22Rv1 (cell line): ENCODE results near the gene HAPSTR1.
A peak's percentile ranks its signal among the peaks of the same experiment; 100 is the strongest.

Experiments
- H3K27ac ChIP-seq: fragments of 450-650 bp; 2 replicates; pipeline ENCODE4 v1.5.1; 2017
- ZFX ChIP-seq: fragments of 450-650 bp; IDR thresholded peaks from 2 replicates; pipeline ENCODE4 v1.6.1; 2017; ENCODE audit warnings: antibody characterized with exemption, borderline replicate concordance
- TF ChIP-seq, protein P1 (sequence below): fragments of 450-650 bp; IDR thresholded peaks from 2 replicates; pipeline ENCODE4 v1.5.1; 2017; ENCODE audit warnings: mild to moderate bottlenecking

HAPSTR1 gene

DNA sequence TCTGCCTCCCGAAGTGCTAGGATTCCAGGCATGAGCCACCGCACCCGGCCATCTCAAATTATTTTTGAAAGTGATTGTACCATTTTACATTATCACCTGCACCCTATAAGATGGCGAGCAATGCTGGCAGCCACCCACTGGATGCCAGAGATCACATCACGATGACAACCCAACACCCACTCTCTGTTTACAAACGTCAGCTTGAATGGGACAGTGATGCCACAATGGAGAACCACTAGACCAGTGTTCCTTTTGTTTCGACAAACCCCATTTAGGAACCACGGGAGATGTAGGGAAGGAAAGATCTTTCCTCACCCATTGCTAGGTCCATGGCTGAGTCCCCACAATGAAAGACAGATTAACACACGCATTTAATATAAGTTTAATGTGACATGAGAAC lies 20.1 kb upstream of the HAPSTR1 start:
- no peak overlapping the region for H3K27ac ChIP-seq
- TF ChIP-seq, protein P1, sequence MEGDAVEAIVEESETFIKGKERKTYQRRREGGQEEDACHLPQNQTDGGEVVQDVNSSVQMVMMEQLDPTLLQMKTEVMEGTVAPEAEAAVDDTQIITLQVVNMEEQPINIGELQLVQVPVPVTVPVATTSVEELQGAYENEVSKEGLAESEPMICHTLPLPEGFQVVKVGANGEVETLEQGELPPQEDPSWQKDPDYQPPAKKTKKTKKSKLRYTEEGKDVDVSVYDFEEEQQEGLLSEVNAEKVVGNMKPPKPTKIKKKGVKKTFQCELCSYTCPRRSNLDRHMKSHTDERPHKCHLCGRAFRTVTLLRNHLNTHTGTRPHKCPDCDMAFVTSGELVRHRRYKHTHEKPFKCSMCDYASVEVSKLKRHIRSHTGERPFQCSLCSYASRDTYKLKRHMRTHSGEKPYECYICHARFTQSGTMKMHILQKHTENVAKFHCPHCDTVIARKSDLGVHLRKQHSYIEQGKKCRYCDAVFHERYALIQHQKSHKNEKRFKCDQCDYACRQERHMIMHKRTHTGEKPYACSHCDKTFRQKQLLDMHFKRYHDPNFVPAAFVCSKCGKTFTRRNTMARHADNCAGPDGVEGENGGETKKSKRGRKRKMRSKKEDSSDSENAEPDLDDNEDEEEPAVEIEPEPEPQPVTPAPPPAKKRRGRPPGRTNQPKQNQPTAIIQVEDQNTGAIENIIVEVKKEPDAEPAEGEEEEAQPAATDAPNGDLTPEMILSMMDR = no peak
- no peak for TF ChIP-seq ZFX

DNA sequence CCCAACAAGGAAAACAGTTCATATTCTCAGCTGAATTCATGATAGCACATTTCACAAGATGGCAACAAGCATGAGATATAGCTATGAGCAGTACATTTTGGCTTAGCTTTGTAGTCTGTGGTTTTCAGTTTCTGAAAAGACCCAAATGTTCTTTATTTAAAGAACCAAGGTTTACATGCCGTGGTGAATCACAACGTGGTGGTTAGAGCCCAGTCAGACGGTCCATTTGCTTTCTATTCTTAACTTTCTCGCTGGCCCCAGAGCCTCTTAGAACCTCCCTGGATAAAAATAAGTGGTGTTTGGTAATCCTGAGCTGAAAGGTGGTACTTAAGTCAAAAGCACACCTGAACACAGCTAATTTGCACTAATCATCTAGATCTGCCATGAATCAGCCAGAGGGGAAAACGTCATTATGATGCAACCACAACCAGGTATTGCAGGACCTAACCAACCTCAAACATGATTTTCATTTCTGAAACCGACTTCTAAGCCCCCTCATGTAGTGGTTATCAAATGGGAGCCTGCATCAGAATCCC lies 18.6 kb upstream of the HAPSTR1 start:
- H3K27ac ChIP-seq = no peak overlapping the region
- TF ChIP-seq ZFX = no peak
- TF ChIP-seq, protein P1 = no peak

DNA sequence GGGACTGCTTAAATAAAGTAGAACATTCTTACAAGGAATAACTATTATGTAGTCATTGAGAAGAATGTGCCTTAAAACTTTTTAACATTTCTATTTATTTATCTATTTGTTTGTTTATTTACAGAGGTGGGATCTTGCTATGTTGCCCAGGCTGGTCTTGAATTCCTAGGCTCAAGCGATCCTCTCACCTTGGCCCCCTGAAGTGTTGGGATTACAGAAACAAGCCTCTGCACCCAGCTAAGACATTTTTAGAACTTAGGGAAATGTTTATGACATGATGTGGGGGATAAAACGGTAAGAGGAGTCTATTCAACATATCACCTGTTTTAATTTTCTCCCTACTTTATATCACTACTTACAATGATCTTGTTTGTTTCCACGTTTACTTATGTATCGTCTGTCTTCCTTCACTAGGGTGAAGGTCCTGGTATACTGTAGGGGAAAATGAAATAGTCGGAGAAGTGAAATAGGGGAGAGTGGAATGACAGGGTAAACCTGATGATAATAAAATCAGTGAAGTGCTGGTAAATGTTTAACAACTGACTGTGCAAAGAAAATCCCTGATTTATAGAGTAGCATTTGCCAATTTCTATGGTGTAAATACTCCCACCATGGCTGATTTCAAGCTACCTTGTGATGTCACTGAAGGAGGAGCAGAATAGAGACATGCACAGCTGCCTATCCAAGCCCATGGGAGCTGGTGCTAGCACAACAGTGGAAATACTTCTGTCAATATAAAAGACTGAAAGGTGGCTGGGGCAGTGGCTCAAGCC lies 16.0 kb upstream of the HAPSTR1 start:
- no peak for TF ChIP-seq ZFX
- TF ChIP-seq, protein P1 = no peak
- no peak overlapping the region for H3K27ac ChIP-seq

DNA sequence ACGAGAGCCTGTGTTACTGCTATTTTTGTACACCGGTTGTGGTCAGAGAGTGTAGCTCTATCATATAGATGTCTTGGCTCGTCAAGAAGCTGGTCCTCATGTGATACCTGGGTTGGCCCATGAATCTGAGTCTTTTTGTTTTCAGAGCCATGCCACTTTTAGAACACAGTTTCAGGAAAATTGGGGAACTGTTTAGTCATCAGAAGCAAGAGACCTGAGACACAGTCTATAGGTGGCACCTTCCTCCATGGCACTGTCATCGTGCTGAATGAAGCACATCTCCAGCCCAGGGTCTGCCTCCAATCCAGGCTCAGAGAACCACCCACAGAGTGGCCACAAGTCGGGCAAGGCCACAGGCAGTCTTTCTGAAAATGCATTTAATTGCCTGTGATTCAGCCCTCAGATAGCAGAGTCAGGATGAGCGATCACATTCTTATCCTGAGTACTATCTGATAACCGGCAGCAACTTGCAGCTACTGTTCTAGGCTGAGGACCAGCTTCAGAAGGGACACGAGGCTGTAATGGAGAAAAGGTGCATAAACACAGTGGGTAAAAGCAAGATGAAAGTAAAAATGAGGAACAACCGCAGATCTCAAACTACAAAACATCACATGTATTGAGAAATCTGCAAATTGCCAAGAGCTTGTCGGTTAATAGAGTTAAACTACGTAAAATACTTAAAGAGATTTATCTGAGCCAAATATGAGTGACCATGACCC lies 14.2 kb upstream of the HAPSTR1 start:
- no peak overlapping the region for H3K27ac ChIP-seq
- TF ChIP-seq, protein P1 = no peak
- no peak for TF ChIP-seq ZFX

DNA sequence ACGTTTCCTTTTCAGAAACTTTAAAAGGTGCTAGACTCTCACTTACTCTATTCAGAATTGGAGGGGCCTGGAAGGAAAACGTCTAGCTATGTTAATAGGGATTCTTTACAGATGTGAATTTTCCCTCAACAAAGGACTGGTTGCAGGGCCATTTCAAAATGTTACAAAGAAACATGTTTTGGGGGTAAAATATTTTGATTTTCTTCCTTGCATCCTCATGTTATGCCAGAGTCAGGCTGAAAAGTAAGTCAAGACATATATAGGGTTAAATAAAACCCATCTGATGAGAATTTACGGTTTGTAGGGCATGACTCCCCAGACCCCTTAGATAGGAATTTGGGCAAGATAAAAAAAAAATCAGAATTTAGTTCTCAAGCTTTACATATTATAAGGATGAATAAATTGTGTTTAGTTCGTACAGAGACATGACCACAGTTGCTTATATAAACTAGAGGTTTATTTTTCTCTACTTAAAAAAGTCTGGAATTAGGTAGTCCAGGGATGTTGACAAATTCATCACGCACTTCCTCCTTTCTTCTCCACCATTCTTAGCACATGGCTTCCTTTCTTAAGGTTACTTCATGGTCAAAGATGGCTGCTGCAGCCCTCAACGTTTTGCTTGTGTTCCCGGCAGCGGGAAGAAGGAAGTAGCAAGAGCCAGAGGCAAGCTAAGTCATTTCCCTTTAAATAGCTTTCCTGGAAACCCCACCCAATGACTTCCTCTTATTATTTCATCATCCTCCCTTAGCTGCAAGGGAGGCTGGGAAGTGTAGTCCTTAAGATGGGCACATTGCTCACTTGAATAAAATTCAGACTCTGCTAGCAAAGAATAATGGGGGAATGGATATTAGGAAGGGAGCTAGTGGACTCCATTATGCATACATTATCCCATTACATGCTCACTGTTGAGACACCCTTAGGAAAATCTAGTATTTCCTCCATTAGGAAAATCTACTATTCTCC lies 12.7 kb upstream of the HAPSTR1 start:
- 0 out of 2 replicates have a peak overlapping the region, but pooled peaks have one; percentile 31 for H3K27ac ChIP-seq

DNA sequence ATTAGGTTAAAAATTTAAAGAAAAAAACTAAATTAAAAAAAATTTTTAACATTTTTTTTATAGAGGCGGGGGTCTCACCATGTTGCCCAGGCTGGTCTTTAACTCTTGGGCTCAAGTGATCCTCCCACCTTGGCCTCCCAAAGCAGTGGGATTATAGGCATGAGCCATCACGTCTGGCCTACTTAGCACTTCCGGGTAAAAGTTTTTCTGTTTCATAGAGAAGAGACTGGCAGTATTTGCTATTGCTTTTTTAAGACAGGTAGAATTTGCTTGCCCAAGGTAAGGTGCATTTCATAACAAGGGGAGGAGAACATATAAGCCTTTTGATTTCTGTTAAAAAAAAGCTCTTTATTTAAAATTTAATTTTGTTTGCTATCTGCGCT lies 12.0 kb upstream of the HAPSTR1 start:
- no peak for TF ChIP-seq ZFX
- TF ChIP-seq, protein P1 = no peak
- H3K27ac ChIP-seq = no peak overlapping the region

DNA sequence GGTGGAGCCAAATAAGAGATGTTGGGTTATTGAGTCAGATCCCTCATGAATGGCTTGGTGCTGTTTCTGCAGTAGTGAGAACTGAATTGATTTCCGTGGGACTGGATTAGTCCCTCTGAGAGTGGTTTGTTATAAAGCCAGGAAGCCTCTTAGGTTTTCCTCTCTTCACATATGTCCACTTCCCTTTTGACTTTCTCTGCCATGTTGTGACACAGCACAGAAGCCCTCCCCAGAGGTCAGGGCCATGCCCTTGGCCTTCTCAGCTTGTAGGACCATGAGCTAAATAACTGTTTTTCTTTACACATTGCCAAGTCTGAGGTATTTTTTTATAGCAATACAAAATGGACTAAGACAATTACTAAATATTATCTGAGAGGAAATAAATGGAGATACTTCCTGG lies 10.3 kb upstream of the HAPSTR1 start:
- TF ChIP-seq, protein P1 = no peak
- TF ChIP-seq ZFX = no peak
- no peak overlapping the region for H3K27ac ChIP-seq
